ENCODE measurements around the gene PCED1A.
"Not testable (repeated sequence)": the region's sequence is repeated elsewhere in the genome, so short reads cannot be mapped to it uniquely, and the experiment has no call there.

Gene PCED1A

GRCh38 chr20:2834401-2835110 lies 5.9 kb downstream of the PCED1A start:
- no peak for DNase-seq

GRCh38 chr20:2833761-2834160 lies 6.7 kb downstream of the PCED1A start:
- no peak for DNase-seq

DNA sequence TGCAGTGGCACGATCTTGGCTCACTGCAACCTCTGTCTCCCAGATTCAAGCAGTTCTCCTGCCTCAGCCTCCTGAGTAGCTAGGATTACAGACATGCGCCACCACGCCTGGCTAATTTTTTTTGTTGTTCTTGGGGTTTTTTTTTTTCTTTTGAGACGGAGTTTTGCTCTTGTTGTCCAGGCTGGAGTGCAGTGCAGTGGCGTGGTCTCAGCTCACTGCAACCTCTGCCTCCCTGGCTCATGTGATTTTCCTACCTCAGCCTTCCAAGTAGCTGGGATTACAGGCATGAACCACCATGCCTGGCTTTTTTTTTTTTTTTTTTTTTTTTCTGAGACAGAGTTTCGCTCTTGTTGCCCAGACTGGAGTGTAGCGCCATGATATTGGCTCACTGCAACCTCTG lies 9.2 kb downstream of the PCED1A start:
- not testable (repeated sequence) for DNase-seq

GRCh38 chr20:2829376-2829775 lies 11.1 kb downstream of the PCED1A start:
- no peak for DNase-seq

DNA sequence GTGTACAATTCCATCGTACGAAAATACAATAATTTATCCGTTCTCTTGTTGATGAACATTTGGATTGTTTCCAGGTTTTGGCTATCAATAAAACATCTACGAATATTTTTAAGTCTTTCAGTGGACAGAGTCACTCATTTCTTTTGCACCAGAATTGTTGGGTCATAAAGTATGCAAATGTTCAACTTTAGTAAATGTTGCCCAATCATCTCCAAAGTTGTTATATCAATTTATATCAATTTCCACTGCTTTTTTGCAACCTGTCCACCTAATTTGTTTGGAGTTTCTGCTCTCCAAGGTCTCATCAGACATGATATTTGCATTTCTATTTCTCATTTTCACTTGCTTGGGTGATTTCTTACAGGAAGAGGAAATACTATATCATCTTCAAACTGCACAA lies 13.8 kb downstream of the PCED1A start:
- DNase-seq: no peak

DNA sequence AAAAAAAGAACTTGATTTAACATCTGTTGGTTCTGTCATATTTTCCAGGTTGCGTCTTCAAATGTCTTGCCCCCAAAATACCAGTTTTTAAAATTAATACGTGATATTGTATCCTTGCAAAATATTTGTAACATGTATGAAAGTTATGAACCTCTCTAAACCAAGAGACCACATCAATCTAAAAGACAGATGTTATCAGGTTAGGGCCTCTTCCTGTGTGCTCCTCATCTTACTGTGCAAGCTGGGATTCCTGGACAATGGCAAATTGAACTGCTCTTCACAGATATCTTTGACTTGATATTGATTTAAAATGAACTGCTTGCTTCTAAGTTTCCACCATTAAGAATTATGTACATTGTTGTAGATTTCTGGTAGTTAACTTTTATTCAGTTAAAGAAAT lies 14.7 kb downstream of the PCED1A start:
- DNase-seq: no peak

DNA sequence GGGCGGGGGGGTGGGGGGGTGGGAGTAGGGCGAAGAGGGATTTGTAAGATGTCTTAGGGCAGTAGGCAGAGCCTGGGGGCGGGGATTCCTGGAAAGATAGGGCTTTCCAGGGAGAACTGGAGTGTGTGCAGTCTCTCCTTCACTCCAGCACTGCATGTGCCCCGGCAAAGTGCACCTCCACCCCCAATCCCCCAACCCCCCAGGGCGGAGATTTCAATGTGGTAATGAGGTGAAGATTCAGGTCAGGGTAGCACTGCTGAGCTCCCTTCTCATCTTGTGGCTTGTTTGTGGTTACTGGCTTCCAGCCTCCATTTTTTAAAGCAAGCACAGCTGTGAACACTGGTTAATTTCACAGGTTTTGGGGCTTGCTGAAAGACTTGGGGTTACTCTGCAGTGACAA lies 18.4 kb downstream of the PCED1A start:
- no peak for DNase-seq

- DNase-seq: no peak
These were observed 19.3 kb downstream of the PCED1A start for GRCh38 chr20:2820896-2821869.

GRCh38 chr20:2820084-2820895 lies 20.2 kb downstream of the PCED1A start:
- DNase-seq: no peak

DNA sequence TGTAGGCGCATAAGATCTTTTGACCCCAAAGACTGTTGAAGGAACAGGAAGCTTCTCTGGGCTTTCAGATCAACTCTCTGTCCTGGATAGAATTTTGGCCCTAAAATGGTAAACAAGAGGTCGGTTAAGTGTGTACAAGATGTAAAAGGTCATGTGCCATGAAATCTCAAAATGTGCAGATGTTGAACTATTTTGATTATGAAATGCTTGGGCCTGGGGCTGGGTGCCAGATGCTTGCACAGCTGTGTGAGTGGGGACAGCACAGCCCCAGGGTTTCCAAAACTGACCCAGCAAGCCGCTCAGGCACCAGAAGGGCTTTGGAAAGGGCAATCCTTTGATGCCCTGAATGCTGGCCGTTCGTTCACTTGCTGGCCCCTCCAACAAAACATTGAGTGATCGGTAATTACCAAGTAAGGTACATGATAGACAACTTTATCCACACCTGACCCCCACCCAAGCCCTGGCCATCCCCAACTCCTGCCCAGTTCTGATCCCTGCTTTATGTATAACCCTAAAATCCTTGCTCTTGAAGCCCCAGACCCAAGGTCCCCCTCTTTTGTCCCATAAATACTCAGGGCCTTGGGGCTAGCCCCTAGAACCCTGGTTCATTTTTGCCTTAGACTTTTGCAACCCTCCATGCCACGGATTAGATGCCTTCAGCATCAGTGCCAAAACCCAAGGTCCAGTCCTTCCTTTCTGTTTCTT lies 22.4 kb downstream of the PCED1A start:
- no peak for DNase-seq

DNA sequence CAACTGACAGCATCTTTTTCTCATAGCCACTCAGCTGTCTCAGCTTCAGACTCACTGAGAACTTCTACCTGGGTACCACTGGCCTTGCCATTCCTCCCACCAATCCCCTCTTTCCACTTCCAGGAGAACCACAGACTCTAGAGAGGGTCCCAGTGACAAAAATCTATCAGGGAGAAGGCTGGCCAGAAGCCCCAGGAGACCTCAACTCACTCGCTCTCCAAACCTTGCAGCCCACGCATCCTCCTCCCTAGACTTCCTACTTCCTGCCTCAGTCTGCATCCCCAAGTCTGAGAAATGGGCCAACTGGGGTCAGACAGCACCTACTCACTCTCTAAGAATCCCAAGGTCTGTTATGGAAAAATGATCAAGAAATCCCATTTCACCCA lies 23.1 kb downstream of the PCED1A start:
- DNase-seq: no peak

- DNase-seq: no peak
These were observed 23.7 kb downstream of the PCED1A start for GRCh38 chr20:2816583-2817340.

- no peak for DNase-seq
These were observed 24.3 kb downstream of the PCED1A start, which contains the start of gene TMEM239 for GRCh38 chr20:2816030-2816582. Gene TMEM239, plus strand, starts transcription at chr20:2816364. Its CDS starts 191 bp downstream, at chr20:2816555.

GRCh38 chr20:2815242-2815900 lies 25.1 kb downstream of the PCED1A start:
- DNase-seq: no peak

DNA sequence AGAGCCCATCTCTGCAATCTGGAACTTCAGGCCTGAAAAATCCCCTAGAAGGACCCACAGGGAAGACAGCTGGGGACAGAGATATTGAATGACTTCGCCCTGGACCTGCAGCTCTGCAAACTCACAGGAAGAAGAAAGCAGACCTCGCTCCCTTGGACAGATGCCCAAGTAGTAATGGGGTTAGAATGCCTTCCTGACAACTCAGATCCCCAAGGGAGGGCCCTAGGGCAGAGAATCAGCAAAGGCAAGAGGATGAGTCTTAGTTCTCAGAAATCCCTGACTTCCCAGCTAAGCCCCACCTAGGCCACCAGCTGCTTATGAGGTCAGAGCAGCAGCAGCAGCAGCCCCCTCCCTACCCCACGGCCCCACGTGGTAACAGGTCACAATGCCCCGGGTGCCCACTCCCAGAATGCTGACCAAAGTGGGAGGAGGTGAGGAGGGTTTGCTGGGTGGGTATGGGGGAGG lies 25.8 kb downstream of the PCED1A start, which contains the start of gene C20orf141:
TSS of gene C20orf141 (plus strand) at position 401 of the 465 bp plus-strand sequence. CDS start 198 bp downstream, outside the sequence.
- DNase-seq: no peak

GRCh38 chr20:2814076-2814475 lies 26.4 kb downstream of the PCED1A start:
- DNase-seq: no peak

DNA sequence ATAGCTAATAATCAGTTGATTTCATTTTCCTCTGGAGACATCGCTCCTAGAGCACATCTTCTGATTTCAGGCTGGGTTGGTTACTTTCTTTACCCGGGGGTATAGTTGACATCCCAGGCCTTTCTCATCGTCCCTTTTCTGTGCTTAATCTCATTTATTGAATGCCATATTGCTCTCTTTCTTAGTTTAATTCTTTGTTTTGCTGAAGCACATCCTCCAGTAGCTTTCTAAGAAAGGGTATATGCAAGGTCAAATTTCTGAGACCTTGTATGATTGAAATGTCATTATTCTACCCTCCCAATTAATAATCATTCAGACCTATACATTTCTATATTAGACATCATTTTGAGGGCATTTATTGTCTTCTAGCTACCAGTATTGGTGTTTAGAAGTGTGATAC lies 28.3 kb downstream of the PCED1A start:
- no peak for DNase-seq

GRCh38 chr20:2809690-2810089 lies 30.8 kb downstream of the PCED1A start:
- DNase-seq: no peak

- DNase-seq: not testable (repeated sequence)
These were observed 32.5 kb downstream of the PCED1A start for GRCh38 chr20:2807929-2808328.
